ENCODE data around the gene TGFBR2. TPM values are rescaled to one million over a fixed set of nuclear protein-coding genes. Genes with fewer than 3 reads are reported as not detected.
A peak's percentile ranks its signal among the peaks of the same experiment; 100 is the strongest.

Gene TGFBR2
- total RNA-seq, 2 donors from 2014 or later: 91.8 to 143 TPM

GRCh38 chr3:30680789-30681648 is 74.6 kb downstream of the TGFBR2 start:
- intact Hi-C loops (cut with DNase I): no loop called here
- Histone ChIP-seq H3K36me3 (replicated peaks in 1 of 2; ENCODE audit: insufficient read depth in 1 of 2, low read depth in 2 of 2) (peaks cover 0 to 7% of the 10 kb centered on the region in 2 donors), H3K4me3 (no peak overlapping the region), H3K27ac (peak overlapping the region in 2 of 4 donors; percentile 24 to 36), H3K27me3 (no peaks in the 10 kb centered on the region), H3K4me1 (peaks cover 20% of the 10 kb centered on the region), H3K9me3 (no peaks in the 10 kb centered on the region)
- TF ChIP-seq POLR2A (IDR thresholded peaks at IDR 0.05) (no peak), CTCF (IDR thresholded peaks at IDR 0.05) (no peak)
- ATAC-seq (peak; percentile 7), DNase-seq (peak in 1 of 4 donors; percentile 31)
- WGBS, 2 donors: 72 to 73% methylated on average over 18 of the region's 18 CpGs

DNA sequence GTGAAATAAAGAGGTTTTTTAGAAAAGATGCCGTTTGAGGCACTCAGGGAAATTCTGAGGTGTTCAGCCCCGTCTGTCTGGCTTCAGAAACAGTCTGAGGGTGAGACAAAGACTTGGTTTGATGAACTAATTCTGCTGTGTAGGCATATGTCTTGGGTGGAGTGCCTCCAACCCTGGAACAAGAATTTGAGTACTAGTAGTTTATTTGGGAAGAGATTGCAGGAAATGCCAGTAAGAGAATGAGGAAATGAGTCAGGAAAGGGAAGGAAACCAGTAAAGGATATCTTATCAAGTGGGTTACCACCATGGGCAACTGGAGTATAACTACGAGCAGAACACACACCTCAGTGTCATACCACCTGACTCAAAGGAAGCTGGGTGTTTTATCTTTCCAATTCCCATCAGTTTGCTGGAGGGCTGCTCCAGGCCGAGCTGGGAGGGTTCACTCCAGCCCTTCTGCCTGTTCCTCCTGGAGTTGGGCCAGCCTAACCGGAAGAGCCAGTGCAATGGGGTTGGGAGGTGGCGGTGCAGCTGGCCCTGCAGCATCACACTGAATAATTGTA is 75.3 kb downstream of the TGFBR2 start:
- DNase-seq: peak in 1 of 4 donors; percentile 32
- H3K4me1 ChIP-seq: peaks cover 20% of the 10 kb centered on the region
- intact Hi-C loops (cut with DNase I): no loop called here
- WGBS, 2 donors: 74 to 81% methylated on average over 6 of the region's 6 CpGs
- H3K36me3 ChIP-seq (replicated peaks in 1 of 2; ENCODE audit: insufficient read depth in 1 of 2, low read depth in 2 of 2): peaks cover 0 to 7% of the 10 kb centered on the region in 2 donors
- no peaks in the 10 kb centered on the region for H3K9me3 ChIP-seq
- TF ChIP-seq POLR2A (IDR thresholded peaks at IDR 0.05) (no peak), CTCF (IDR thresholded peaks at IDR 0.05) (no peak)
- H3K4me3 ChIP-seq: no peak overlapping the region
- ATAC-seq: peak; percentile 58
- no peaks in the 10 kb centered on the region for H3K27me3 ChIP-seq
- peak overlapping the region in 1 of 4 donors; percentile 24 for H3K27ac ChIP-seq

DNA sequence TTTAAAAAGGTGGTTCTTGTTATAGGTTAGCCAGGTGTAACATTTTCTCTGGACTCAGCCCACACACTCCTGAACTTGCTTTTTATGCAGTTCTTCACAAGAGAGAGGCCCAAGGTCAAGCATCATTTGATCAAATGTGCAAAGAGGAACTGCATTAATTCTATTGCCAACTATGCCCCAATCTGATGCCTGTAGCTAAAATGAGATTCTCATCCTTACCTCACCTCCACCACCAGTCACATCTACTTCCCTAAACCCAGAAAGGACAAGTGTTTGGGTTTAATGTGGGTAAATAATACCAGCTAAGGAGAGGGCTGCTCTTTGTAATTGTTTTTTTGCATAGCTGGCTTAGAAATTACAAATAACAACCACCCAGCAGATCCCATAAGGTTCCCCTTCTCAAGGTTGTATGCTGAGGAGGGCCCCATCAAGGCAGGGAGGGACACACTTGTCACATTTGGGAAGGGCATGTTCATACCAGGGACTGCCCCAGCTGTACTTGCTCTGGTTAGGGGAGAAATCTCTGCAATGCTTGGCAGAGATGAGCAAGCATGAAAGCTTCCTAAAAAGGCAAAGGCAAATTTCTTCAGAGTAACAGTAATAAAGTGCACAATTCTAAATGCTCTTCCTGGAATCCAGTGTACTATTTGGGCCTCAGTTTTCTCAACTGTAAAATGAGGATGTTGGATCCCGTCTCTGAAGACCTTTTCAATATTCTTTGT is 76.2 kb downstream of the TGFBR2 start:
- WGBS, 2 donors: 79 to 86% methylated on average over 1 of the region's 1 CpG
- intact Hi-C loops (cut with DNase I): no loop called here
- DNase-seq (no peak), ATAC-seq (no peak)
- Histone ChIP-seq H3K4me1 (peaks cover 21% of the 10 kb centered on the region), H3K27ac (peak overlapping the region in 1 of 4 donors; percentile 24), H3K27me3 (no peaks in the 10 kb centered on the region), H3K9me3 (no peaks in the 10 kb centered on the region), H3K36me3 (replicated peaks in 1 of 2; ENCODE audit: insufficient read depth in 1 of 2, low read depth in 2 of 2) (peaks cover 0 to 7% of the 10 kb centered on the region in 2 donors), H3K4me3 (no peak overlapping the region)
- TF ChIP-seq CTCF (IDR thresholded peaks at IDR 0.05) (no peak), POLR2A (IDR thresholded peaks at IDR 0.05) (no peak)

DNA sequence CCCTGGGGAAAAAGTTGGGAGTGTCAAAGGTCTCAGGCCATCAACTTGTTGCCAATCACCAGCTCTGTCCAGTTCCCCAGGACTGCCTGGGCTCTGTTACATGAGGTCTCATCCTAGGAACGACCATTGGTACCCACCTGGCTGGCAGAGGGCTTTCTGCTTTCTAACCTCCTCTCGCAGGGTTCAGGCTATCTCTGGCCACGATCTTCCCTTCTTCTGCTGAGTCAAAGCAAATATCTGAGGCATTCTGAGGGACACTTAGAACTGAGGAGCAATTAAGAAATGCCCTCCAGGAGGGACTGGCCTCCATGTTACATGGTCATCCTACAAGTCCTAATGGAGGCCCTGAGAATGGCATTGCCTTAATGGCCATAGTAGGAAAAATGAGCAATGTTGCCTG is 77.4 kb downstream of the TGFBR2 start:
- TF ChIP-seq POLR2A (IDR thresholded peaks at IDR 0.05) (no peak), CTCF (IDR thresholded peaks at IDR 0.05) (no peak)
- Histone ChIP-seq H3K36me3 (replicated peaks in 1 of 2; ENCODE audit: insufficient read depth in 1 of 2, low read depth in 2 of 2) (peaks cover 0 to 7% of the 10 kb centered on the region in 2 donors), H3K27me3 (no peaks in the 10 kb centered on the region), H3K4me3 (no peak overlapping the region), H3K9me3 (no peaks in the 10 kb centered on the region), H3K4me1 (peaks cover 33% of the 10 kb centered on the region), H3K27ac (no peak overlapping the region)
- intact Hi-C loops (cut with DNase I): no loop called here
- DNase-seq: no peak
- 81 to 84% methylated on average over 3 of the region's 3 CpGs for WGBS, 2 donors
- no peak for ATAC-seq
